ENCODE results near the gene LRMDA. TPM values are rescaled to one million over a fixed set of nuclear protein-coding genes. Genes with fewer than 3 reads are reported as not detected.

The LRMDA gene
- total and polyA plus RNA-seq, 2 of the 8 experiments (the other 6 are each of a cell fraction or from before 2014, with no cell fraction given) = 0.86 to 2.8 TPM

GRCh38 chr10:75925999-75926398 lies 494.6 kb downstream of the LRMDA start (continued):
- TF ChIP-seq CEBPB (IDR thresholded peaks at IDR 0.05; ENCODE audit: low read depth, low read length) (no peak), GABPA (IDR thresholded peaks at IDR 0.05; ENCODE audit: borderline replicate concordance, insufficient read depth, low read length) (no peak)
